Hematopoietic multipotent progenitor cell treated with erythropoietin and hydrocortisone succinate and interleukin-3 and kit ligand, for 8 days (in vitro differentiated cells): Measurements from ENCODE around the gene AIF1.

Experiments
- DNase-seq: peaks from one replicate; pipeline ENCODE4 v3.0.0-alpha.2; 2015

The AIF1 gene

GRCh38 chr6:31621320-31621939, 6.4 kb downstream of the AIF1 start:
- DNase-seq, result no peak

DNA sequence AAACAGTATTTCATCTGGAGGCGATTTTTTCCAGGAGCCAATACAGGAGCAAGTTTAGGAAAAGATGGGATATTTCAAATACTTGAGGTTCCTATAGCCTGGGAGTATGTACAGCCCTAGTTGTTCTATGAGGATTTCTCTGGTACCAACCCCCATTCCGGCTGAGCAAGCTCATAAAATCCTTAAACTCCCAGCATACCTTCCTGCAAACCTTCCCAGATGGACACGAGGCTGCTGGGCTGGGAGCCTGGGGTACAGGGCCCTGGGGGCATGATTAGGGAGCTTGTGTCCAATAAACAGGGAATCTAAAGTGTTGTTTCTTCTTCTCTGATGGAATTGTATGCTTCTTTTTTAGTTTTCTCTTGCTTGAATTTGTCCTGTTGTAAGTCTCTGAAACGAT, 7.0 kb downstream of the AIF1 start:
- no peak for DNase-seq

DNA sequence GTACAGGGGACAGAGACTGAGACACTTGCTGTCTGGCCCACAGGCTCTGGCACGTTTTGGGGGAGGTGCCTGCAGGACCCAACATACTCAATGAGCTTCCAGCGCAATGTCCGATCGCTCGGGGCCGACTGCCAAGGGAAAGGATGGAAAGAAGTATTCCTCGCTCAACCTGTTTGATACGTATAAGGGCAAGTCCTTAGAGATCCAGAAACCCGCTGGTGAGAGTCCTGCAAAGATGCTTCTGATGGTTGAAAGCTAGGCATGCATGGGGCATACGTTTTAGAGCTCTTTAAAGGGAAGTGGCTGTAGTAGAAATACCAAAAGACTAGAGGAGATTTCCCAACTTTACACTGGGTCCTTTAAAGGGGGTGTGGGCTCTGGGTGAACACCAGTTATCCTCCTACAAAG, 7.7 kb downstream of the AIF1 start:
- no peak for DNase-seq

- no peak for DNase-seq
These were observed 9.0 kb downstream of the AIF1 start for GRCh38 chr6:31624070-31624469.

DNA sequence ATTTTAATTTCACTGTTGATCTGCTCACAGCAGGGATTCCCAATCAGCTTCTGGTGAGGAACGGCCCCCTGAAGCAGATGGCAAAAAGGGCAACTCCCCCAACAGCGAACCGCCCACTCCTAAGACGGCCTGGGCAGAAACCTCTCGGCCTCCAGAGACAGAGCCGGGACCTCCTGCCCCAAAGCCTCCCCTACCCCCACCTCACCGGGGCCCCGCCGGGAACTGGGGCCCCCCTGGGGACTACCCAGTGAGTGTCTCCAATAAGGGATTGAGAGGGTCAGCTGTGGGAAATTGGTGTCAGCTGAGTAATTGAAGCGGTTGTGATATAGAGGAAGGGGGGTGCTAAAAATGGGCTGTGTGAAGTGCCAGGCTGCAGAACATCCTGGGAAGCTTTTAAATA, 11.9 kb downstream of the AIF1 start:
- no peak for DNase-seq

DNA sequence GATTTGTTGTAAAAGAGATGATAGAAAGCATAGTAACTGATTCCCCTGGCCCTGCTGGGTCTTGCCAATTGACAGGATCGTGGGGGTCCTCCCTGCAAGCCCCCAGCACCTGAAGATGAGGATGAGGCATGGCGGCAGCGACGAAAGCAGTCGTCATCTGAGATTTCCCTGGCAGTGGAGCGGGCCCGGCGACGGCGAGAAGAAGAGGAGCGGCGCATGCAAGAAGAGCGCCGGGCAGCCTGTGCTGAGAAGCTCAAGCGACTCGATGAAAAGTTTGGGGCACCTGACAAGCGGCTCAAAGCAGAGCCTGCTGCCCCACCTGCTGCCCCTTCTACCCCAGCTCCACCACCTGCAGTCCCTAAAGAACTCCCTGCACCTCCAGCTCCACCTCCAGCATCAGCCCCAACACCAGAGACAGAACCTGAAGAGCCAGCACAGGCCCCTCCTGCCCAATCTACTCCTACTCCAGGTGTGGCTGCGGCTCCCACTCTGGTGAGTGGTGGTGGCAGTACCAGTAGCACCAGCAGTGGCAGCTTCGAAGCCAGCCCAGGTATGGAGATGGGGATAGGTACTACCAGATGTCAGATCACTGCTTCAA, 12.8 kb downstream of the AIF1 start:
- DNase-seq, result no peak

- no peak for DNase-seq
These were observed 14.0 kb downstream of the AIF1 start for GRCh38 chr6:31629014-31629413.

DNA sequence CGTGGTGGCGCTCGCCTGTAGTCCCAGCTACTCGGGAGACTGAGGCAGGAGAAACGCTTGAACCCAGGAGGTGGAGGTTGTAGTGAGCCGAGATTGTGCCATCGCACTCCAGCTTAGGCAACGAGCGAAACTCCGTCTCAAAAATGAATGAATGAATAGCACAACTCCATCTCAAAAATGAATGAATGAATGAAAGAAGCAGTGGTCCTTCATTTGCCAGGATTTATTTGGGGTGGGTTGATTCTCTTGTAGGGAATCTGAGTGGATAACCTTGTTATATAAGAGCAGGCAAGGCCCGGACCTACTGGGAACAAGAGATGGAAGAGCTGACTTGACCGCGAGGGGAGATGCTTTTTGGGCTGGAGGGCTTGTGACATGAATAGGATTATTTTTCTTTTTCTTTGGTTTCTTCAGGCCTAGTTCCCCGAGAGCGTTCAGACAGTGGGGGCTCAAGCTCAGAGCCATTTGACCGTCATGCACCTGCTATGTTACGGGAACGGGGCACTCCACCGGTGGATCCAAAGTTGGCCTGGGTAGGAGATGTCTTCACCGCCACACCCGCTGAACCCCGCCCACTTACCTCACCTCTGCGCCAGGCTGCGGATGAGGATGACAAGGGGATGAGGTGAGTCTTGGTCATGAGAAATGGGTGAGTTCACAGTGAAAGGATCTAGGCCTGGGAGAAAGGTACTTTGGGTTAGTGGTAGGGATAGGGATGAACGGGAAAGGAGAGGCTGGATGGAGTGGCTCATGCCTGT, 15.3 kb downstream of the AIF1 start:
- DNase-seq, result no peak

GRCh38 chr6:31631209-31631608, 16.2 kb downstream of the AIF1 start:
- no peak for DNase-seq

DNA sequence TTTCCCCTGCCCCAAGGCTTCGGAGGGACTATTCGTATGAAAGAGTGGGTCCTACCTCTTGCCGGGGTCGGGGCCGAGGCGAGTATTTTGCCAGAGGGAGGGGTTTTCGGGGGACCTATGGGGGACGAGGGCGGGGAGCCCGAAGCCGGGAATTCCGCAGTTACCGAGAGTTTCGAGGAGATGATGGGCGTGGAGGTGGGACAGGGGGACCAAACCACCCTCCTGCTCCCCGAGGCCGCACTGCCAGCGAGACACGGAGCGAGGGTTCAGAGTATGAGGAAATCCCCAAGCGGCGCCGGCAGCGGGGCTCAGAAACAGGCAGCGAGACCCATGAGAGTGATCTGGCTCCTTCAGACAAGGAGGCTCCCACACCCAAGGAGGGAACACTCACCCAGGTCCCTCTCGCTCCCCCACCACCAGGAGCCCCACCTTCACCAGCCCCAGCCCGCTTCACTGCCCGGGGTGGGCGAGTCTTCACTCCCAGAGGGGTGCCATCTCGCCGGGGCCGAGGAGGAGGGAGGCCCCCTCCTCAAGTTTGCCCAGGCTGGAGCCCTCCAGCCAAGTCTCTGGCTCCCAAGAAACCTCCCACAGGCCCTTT, 16.7 kb downstream of the AIF1 start:
- no peak for DNase-seq

DNA sequence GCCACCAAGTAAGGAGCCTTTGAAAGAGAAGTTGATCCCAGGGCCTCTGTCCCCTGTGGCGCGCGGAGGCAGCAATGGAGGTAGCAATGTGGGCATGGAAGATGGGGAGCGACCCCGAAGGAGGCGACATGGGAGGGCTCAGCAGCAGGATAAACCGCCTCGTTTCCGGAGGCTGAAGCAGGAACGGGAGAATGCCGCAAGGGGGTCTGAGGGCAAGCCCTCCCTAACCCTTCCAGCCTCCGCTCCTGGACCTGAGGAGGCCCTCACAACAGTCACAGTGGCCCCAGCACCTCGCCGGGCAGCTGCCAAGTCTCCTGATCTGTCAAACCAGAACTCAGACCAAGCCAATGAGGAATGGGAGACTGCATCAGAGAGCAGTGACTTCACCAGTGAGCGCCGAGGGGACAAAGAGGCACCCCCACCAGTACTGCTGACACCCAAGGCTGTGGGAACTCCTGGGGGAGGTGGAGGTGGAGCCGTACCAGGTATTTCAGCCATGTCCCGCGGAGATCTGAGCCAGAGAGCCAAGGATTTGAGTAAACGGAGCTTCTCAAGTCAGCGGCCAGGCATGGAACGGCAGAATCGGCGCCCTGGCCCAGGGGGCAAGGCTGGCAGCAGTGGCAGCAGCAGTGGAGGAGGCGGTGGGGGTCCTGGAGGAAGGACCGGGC, 17.4 kb downstream of the AIF1 start:
- no peak for DNase-seq

- DNase-seq, result no peak
These were observed 18.4 kb downstream of the AIF1 start for GRCh38 chr6:31633447-31633846.

GRCh38 chr6:31634131-31634530, 19.1 kb downstream of the AIF1 start:
- no peak for DNase-seq

GRCh38 chr6:31634969-31635575, 20.0 kb downstream of the AIF1 start:
- DNase-seq, result no peak

DNA sequence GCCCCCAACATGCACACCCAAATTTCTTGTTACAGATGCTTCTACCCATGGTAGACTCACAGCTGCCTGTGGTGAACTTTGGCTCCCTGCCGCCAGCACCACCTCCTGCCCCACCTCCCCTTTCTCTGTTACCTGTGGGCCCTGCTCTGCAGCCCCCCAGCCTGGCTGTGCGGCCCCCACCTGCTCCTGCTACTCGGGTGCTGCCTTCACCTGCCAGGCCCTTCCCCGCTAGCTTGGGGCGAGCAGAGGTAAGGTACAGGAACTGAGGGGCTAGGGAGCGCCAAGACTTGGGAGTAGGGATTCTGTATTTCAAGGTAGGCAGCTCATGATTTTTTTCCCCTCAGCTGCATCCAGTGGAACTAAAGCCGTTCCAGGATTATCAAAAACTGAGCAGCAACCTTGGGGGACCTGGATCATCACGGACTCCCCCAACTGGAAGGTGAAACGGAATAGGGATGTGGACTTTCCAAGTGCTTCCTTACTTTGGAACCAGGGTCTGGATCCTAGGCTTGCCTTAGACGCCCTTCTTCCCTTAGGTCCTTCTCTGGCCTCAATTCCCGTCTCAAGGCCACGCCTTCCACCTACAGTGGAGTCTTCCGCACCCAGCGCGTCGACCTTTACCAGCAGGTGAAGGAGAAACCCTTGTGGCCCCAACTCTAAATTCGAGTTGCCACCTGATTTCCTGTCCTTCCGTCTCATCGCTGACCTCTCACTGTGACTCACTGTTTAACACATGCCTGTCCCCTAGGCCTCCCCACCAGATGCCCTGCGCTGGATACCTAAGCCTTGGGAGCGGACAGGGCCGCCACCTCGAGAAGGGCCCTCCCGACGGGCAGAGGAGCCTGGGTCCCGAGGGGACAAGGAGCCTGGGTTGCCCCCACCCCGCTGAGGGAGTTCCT, 21.9 kb downstream of the AIF1 start:
- DNase-seq, result no peak

- DNase-seq, result no peak
These were observed 24.0 kb downstream of the AIF1 start for GRCh38 chr6:31639043-31639442.

GRCh38 chr6:31639449-31639861, 24.4 kb downstream of the AIF1 start:
- no peak for DNase-seq

DNA sequence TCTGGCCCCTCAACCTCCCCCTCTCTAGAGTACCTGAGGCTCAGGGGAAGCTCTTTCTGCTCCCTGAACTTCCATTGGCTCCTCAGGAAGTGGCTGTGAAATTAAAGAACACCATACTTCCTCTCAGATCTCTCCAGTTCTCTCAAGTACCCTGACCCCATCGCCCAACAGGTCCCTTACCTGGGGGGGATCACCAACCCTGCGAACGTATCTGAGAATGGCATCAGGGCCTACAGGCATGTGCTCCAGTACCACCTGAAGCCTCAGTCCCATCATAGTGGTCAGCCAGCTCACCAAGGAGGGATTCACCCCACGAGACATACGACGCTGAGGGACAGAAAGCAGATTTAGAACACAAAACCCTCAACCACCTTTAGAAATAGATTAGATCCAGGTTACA, 25.6 kb downstream of the AIF1 start:
- no peak for DNase-seq

DNA sequence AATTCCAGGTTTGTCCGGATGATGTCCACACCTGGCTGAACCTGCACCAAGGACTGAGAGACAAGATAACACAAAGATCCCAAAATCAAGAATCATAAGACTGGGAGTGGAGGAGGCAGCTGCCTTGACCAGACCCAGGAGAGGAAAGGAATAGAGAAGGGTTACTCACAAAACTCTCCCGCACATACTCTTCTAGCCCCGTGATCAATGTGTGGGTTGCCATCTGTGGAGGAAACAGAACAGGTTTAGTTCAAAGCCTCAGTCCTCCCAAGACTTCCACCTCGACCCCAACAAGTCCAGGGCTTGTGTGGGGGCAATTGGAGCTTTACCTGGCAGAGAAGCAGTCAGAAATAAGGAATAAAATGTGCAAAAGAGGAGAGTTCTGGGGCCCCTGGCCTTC, 26.3 kb downstream of the AIF1 start:
- no peak for DNase-seq

DNA sequence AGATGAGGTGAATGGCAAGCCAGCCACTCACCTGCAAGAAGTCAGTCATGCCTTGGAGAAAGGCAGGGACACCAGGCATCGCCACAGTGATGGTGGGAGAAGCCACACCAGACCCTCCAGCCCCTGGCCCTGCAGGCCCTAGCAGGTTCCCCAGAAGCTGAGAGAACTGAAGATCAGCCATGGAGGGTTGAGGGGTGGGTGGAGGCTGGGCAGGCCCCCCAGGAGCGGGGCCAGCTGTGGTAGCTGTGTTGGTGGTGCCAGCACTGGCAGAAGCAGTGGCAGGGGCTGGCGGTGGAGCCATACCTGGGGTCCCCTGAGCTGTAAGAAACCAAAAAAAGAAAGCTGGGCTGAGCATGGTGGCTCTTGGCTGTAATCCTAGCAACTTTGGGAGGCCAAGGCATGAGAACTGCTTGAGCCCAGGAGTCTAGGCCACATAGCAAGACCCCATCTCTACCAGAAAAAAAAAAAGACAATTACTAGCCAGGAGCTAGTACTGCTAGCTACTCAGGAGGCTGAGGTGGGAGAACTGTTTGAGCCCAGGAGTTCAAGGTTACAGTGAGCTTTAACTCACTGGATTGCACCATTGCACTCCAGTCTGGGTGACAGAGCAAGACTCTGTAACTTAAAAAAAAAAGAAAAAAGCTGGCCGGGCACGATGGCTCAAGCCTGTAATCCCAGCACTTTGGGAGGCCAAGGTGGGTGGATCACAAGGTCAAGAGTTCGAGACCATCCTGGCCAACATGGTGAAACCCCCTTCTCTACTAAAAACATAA, 27.9 kb downstream of the AIF1 start:
- DNase-seq, result no peak

DNA sequence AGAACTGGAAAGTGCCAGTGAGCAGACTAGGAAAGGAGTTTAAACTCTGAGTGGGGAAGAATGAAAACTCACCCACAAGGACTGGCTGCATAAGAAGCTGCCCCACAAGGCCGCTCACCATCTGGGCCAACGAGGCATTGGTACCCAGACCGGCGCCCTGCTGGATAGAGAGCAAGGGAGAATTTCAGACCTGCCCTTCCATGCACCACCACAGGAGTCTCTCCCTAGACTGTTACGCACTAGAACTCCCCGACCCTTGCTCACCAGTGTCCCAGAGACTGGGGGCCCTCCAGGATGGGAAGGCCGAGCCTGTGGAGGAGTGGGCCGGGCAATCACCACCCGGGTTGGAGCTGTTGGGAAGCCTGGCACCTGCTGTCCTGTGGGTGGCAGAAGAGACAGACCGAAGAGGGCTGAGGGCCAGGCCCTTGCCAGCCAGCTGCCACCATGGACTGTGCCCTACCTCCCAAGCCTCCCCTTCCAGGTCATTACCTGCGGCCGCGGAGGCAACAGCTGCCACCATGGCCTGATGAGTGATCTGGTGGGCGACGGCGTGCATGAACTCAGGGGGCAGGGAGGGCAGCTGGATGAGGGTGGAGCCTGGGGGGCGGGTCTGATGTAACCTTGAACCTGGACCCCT, 28.9 kb downstream of the AIF1 start:
- no peak for DNase-seq
